HG02852 (cell line): ENCODE data around the gene SP1.
A peak's percentile ranks its signal among the peaks of the same experiment; 100 is the strongest.
"Not testable (repeated sequence)": the region's sequence is repeated elsewhere in the genome, so short reads cannot be mapped to it uniquely, and the experiment has no call there.

ENCODE experiments used
- ATAC-seq: cut with Tn5 transposase; IDR thresholded peaks from one replicate; pipeline ENCODE4 v1.9.1; 2021; ENCODE audit warnings: mild to moderate bottlenecking, moderate library complexity; ENCODE audit not compliant: unreplicated experiment

The SP1 gene

GRCh38 chr12:53380104-53380793, at the start of gene SP1:
Gene SP1 (plus strand): TSS chr12:53380176. CDS start chr12:53380292, 116 bp downstream.
- peak; percentile 35 for ATAC-seq

- no peak for ATAC-seq
Measured at GRCh38 chr12:53330671-53331070, 49.3 kb upstream of the SP1 start.

GRCh38 chr12:53332339-53332738, 47.6 kb upstream of the SP1 start:
- ATAC-seq: not testable (repeated sequence)

GRCh38 chr12:53332744-53333143, 47.2 kb upstream of the SP1 start:
- no peak for ATAC-seq

GRCh38 chr12:53333289-53333688, 46.7 kb upstream of the SP1 start:
- no peak for ATAC-seq

- ATAC-seq: no peak
Measured at GRCh38 chr12:53333845-53334244, 46.1 kb upstream of the SP1 start.

- ATAC-seq: no peak
Measured at GRCh38 chr12:53334822-53335221, 45.2 kb upstream of the SP1 start.

- ATAC-seq: no peak
Measured at GRCh38 chr12:53336181-53336681, 43.7 kb upstream of the SP1 start, which contains the start of gene SP7. Gene SP7 (minus strand): TSS chr12:53336354. CDS start chr12:53335646, 708 bp downstream.

GRCh38 chr12:53338017-53338416, 42.0 kb upstream of the SP1 start:
- no peak for ATAC-seq

GRCh38 chr12:53338916-53339315, 41.1 kb upstream of the SP1 start:
- ATAC-seq: no peak

- ATAC-seq: no peak
Measured at GRCh38 chr12:53340398-53340797, 39.6 kb upstream of the SP1 start.

GRCh38 chr12:53343449-53343848, 36.5 kb upstream of the SP1 start:
- no peak for ATAC-seq

- no peak for ATAC-seq
Measured at GRCh38 chr12:53343969-53344368, 36.0 kb upstream of the SP1 start.

GRCh38 chr12:53344487-53344823, 35.5 kb upstream of the SP1 start:
- ATAC-seq: no peak

GRCh38 chr12:53344824-53345485, 35.0 kb upstream of the SP1 start:
- ATAC-seq: peak; percentile 54

- ATAC-seq: no peak
Measured at GRCh38 chr12:53345486-53346188, 34.3 kb upstream of the SP1 start.

GRCh38 chr12:53346491-53346890, 33.5 kb upstream of the SP1 start:
- ATAC-seq: no peak

GRCh38 chr12:53347905-53348304, 32.1 kb upstream of the SP1 start:
- no peak for ATAC-seq

- ATAC-seq: peak; percentile 71
Measured at GRCh38 chr12:53352331-53353256, 27.4 kb upstream of the SP1 start.

- no peak for ATAC-seq
Measured at GRCh38 chr12:53353257-53353655, 26.7 kb upstream of the SP1 start.

- ATAC-seq: no peak
Measured at GRCh38 chr12:53355121-53355520, 24.9 kb upstream of the SP1 start.
